GM11168 (cell line): ENCODE data around the gene P3R3URF.
"Not testable (repeated sequence)": the region's sequence is repeated elsewhere in the genome, so short reads cannot be mapped to it uniquely, and the experiment has no call there.

Source experiments
- in situ Hi-C: fragments of 300-500 bp; cut with MboI; formaldehyde crosslinking; loops from one replicate; pipeline ENCODE4 v1.12.0; 2022; ENCODE audit warnings: low sequenced_read_pairs; ENCODE audit not compliant: unreplicated experiment

P3R3URF gene

DNA sequence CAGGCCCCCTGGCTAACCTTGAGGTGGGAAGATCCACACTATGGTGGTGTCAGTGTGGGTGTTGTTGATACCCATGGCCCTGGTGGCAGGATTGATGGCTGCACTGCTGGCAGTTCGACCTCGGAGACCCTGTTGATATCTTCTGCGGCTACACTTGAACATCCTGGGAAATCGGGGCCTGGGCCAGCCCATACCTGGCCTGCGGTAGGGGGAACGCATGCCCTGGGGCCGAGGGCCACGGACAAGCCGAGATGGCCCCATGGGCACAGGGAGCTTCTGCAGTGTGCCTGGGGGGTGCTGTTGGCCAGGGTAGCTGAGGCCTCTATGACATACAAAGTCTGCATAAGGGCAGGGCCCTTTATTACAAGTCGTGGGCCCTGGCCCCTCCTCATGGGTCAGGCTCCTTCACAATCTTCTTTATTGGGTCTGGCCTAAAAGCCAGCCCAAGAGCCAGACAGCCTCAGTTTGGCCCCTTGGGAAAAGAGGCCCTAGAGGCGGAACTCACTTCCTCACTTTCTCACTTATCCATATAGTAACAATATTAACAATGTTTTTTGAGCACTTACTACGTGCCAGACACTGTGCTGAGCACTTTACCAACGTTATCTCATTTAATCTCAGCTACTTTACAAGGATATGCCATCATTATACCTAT, at the start of gene P3R3URF:
Gene P3R3URF (minus strand): TSS at position 278 of the 655 bp plus-strand sequence. CDS start 17 bp downstream, at position 261.
- in situ Hi-C loops: loop anchor here (5.0 kb wide), 1 partner anchor 139 kb away; no protein-coding TSS in a partner anchor

DNA sequence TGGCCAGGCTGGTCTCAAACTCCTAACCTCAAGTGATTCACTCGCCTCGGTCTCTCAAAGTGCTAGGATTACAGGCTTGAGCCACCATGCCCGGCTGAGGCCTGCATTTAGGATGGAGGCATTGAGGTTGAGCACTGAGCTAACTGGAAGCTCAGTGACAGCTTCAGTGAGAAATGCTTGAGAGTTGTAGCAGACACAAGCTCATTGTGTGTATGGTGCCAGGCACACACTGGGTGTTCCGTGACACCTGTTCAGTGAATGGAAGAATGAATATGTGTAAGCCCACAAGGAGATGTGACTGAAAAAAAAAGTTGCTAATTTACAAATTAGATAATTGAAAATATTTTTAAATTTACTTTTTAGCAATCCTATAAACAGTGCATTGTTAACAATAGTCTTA, 48.7 kb upstream of the P3R3URF start:
- in situ Hi-C loops: no loop called here

DNA sequence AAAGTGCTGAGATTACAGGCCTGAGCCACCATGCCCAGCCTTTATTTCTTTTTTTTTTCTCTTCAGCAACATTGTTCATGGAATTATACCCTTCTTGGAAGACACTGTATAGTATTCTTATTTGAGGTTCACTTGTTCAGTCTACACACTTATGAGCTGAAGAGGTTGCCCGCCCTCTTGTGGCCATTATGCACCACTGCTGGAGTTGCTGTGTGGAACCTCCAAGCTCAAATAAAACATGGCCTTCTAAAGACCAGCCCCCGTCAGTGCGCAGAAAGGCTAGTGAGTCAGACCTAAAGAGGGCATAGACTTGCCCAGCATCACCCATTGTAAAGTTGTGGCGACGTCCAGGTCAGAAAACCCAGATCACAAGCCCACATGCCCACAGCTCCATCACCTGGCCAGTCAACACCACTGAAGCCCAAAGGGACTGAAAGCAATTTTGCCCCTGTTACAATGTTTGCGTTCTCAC, 47.2 kb upstream of the P3R3URF start:
- in situ Hi-C loops: no loop called here

DNA sequence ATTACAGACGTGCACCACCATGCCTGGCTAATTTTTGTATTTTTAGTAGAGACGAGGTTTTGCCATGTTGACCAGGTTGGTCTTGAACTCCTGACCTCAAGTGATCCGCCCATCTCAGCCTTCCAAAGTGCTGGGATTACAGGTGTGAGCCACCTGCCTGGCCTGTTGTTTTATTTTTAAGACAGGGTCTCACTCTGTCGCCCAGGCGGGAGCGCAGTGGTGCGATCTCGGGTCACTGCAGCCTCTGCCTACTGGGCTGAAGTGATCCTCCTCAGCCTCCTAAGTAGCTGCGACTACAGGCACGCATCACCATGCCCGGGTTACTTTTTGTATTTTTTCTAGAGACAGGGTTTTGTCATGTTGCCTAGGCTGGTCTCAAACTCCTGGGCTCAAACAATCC, 46.8 kb upstream of the P3R3URF start:
- in situ Hi-C loops: not testable (repeated sequence)

DNA sequence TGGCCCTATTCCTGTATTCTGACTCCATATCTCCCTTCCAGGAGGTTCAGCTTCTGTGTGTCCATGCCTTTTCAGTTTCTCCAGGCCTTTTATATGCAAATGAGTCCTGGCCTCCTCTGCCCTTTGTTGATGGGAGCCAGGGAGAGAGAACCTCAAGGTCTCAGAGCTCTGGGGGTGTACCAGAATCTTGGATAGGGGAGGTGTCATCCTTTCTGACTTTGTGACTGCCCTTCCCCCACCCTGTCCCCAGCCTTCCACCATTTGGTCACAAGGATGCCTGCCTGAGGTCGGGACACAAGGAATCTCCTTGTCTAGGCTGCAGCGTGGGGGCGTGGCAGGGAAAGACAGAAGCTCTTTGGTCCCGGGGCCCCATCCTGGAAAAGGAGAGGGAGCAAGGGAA, 45.5 kb upstream of the P3R3URF start:
- in situ Hi-C loops: no loop called here

DNA sequence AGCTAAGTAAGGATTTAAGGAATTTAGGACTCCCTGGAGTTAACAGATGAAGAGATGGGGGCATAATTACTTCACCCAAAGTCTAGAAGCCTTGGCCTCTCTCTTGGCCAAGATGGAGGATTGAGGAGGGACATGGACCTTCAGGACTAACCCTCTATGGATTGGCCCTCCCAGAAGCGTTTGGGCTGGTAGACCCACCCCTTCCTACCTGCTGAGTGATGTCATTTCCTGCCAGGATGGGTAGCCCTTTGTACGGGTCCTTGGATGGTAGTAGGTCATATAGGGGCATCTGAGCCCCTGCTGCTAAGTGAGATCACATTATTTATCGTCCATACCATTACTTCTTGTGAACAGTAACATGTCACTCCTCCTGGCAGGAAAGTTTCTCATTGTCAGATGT, 44.5 kb upstream of the P3R3URF start:
- in situ Hi-C loops: no loop called here

DNA sequence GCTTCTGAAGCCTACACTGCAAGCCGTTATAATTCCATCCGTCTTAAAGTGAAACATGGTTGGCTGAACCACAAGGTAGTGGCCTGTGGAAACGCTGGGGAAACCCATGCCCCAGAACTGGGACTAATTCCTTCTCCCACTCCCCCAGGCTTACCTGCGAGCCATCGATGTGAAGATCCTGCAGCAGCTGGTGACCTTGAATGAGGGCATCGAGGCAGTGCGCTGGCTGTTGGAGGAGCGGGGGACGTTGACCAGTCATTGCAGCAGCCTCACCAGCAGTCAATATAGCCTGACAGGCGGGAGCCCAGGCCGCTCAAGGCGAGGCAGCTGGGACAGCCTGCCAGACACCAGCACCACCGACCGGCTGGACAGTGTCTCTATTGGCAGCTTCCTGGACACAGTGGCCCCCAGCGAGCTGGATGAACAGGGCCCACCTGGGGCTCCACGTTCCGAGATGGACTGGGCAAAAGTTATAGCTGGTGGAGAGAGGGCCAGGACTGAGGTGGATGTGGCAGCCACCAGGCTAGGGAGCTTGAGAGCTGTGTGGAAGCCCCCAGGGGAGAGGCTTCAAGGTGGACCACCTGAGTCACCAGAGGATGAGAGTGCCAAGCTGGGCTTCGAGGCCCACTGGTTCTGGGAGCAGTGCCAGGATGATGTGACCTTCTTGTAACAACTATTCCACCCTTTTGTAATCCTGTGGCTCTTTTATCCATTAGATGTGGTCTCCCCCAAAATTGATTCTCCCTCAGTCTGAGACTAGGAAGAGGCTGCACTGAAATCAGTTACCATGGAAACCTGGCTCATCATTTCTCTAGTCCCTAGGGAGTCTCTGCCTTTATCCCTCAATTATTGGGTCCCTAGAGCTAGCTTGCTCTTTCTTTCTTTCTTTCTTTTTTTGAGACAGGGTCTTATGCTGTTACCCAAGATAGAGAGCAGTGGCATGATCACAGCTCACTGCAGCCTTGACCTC, 43.5 kb upstream of the P3R3URF start:
- in situ Hi-C loops: no loop called here

DNA sequence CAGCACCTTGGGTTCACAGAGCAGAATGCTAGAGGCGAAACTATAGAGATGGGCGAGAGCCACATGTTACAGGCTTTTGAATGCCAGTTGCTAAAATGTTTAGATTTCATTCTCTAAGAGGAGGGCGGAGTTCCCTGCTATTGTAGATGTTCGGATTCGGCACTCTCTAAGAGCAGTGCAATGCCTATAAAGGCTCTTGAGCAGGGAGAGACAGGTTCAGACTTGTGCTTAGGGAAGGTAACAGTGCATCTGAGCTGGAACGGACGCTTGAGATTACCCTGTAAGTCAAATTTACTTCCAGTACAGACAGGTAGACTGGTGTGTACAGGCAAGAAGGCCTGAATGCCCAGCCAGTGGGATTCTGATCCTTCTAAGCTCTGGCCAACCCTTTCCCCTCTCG, 42.2 kb upstream of the P3R3URF start:
- in situ Hi-C loops: no loop called here

DNA sequence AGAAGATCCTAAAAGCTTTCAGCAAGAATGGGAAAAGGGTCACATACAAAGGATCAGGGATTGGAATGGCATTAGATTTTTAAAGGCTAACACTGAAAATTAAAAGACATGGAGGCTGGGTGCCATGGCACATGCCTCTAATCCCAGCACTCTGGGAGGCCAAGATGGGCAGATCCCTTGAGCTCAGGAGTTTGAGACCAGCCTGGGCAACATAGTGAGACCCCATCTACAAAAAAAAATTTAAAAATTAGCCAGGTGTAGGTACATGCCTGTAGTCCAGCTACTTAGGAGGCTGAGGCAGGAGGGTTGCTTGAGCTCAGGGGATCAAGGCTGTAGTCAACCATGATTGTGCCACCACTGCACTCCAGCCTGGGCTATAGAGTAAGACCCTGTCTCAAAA, 39.2 kb upstream of the P3R3URF start:
- in situ Hi-C loops: no loop called here

DNA sequence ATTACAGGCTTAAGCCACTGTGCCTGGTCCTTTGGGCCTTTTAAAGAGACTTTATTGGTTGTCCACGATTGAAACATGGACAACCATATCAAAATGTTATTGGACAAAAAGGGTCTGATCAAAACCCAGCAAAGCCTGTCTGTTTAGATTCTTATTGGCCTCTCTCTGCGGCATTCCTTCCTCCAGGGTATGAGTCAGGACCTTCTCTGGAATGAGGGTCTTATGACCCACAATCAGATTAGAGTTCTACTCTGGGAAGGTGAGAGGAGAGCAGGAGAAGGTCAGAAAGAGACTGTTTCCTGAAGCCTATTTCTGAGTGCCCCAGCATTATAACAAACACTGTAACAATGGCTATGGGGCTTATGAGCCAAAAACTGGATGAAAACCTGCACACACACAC, 34.8 kb upstream of the P3R3URF start:
- in situ Hi-C loops: no loop called here

DNA sequence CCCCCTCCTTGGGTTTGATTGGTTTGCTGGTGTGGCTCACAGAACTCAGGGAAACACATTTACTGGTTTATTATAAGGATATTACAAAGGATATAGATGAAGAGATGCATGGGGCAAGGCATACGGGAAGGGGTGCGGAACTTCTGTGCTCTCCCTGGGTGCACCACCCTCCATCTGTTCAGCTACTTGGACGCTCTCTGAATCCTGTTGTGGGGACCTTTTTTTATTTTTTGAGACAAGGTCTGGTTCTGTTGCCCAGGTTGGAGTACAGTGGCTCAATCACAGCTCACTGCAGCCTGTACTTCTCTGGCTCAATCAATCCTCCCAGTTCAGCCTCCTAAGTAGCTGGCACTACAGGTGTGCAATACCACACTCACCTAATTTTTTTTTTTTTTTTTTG, 34.3 kb upstream of the P3R3URF start:
- in situ Hi-C loops: no loop called here

DNA sequence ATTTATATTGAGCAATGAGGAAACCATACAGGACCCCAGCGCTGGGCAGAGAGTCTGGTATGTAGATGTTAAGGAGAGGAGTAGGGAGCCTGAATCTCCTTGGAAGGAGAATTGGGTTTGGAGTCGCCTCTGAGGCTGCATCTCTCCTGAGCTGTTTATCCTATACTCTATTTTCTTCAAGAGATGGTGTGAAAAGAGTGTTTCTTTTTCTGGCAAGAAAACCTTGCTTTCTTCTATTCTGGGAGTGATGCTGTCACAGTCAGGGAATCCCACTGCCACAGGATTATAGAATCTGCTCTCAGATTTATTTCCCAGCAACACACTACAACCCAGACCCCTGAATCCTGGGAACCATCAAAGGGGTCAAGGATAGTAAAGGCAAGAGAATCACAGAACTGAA, 30.1 kb upstream of the P3R3URF start:
- in situ Hi-C loops: no loop called here

DNA sequence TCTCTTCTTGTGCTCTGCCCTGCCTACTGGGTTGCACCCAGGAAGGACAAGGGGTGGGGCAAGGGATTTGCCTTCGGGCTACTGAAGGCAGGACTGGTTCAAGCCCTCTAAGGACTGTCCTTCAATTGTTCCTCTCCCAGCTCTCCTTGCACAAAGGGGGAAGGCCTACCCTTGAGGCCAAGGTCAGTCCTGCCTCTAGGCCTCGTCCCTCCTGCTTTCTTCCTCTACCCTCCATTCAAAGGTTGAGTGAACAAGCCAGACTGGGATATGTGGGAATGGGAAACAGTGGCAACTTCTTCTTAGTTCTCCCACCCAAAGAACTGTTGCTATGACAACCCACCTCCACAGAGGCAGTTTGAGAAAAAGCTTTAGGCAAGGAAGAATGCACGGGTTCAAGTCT, 29.5 kb upstream of the P3R3URF start:
- in situ Hi-C loops: no loop called here

DNA sequence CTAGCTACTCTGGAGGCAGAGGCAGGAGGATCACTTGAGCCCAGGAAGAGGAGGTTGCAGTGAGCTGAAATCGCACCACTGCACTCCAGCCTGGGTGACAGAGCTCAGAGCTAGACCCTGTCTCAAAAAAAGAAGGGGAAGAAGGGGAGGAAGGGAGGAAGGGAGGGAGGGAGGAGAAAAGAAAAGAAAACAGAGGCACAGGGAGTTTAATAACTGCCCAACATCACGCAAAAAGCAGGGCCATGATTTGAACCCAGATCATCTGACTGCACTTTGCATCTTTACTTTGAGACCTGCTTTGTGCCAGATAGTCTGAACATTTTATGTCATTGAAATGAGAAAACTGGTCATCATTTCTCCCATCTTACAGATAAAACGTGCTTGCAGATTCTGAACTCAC, 28.9 kb upstream of the P3R3URF start:
- in situ Hi-C loops: no loop called here

DNA sequence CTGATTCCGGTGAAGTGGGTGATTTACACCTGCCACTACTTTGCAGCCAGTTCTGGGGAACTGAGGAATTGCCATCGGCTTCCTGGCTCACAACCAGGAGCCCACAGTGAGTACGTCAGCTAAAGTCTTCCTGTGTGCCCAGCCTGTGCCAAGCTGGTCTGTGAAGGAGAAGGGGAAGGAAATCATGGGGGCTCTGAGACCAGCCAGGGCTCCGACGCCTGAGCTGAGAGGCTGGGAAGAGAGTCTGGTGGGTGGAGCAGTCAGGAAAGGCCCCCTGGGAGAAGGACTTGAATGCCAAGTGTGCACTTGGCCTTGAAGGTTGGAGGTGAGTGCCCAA, 28.1 kb upstream of the P3R3URF start:
- in situ Hi-C loops: no loop called here

DNA sequence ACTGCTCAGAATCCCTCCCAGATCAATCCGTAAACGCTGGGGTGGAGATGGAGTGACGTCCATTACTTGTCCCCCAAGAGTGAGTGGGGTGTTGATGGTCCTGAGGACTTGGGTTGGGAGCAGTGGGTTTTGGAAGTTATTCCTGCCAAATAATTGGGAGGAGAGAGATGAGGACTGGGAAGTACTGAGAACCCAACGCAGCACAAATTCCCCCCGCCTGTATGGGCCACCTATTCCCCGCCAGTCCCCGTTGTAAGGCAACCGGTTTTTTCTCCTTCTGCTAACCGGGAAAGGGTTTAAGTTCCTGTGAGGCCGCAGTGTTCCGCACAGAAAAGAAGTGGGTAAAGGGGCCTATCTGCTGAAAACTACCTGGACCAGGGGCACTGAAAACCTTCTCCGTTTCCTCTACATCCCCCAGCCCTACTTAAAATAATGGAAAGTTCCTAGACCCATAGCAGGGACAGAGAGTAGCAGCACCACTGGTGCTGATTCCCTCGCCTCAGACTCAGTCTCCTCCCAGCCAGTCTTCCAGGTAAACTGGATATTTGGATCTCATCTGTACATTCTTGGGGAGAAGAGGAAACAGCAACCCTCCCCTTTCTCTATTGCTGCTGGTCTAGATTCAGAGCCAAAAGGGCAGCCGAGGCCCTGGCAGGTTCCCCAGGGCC, 27.6 kb upstream of the P3R3URF start:
- in situ Hi-C loops: no loop called here

DNA sequence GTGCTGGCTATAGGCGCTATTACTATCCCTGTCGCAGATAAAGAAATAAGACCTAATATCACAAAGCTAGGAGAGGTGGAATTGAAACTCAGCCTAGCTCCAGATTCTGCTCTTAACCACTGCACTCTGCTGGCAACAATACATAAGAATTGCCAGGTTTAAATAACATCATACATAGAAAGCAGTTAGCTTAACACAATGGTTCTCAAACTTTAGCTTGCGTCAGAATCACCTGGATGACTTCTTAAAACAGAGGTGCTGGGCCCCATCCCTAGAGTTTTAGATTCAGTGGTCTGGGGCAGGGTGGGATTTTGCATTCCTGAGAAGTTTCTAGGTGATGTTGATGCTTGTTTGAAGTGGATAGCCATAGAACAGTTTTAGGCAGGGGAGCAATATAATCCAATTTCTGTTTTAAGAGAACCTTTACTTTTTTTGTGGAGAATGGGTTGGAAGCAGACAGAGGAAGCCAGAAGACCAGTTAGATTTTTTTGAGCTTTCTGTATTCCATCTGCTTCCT, 23.0 kb upstream of the P3R3URF start:
- in situ Hi-C loops: no loop called here

DNA sequence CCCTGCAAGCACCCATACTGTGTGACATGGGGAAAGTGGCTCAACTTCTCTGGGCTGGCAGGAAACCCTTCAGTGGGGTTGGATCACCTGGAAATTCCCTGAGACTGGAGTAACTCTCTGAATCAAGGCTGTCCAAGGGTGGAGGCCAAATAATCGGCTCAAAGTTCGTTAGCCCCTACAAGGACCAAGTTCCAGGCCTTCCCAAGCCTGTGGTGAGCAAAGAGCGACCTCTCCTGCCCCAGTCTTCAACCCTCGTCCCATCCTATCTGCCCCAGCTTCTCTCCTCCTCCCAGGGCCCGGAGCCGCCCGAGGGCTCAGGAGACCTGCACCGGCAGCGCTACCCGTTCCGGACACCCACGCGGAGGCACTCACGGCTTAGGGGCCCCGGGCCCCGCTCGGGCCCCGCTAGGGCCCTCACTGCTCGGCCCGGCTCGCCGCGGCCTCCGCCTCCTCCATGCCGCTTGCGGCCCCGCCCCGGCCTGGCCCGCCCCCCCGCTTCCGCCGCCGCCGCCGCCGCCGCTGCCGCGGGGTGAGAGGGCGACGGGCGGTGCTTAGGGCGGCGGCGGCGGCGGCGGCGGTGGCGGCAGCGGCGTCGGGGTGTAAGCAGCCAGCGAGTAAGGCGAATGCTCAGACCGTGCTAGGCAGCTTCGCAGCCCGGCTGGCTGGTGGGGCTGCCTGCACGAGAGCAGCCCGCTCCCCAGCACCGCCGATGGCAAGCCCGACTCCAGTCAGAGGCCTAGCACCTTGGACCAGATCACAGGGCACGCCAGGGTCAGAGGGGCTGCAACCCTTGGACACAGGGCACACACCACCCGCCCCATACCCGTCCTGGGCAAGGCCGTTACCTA, 21.9 kb upstream of the P3R3URF start, which contains the start of gene POMGNT1:
Gene POMGNT1 (minus strand): TSS at position 471 of the 848 bp plus-strand sequence. CDS start 613 bp downstream, outside the sequence.
- in situ Hi-C loops: no loop called here

DNA sequence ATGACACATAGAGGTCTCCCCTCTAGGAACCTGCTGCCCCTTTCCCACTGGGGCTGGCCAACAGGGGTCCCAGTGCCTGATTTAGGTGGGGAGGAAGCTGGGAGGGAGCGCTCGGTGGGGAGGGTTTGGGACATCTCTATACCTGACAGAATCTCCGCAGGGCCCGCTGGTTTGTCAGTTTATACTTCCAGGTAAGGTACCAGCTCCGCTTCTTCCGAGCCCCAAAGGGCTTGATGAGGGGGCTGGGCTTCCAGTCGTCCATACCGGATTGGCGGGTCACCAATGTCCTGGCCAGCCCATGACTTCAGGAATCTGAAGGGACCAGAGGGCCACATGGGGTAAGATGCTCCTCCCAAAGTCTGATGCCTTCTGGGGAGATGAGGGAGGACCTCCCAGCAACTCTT, 21.3 kb upstream of the P3R3URF start:
- in situ Hi-C loops: no loop called here

DNA sequence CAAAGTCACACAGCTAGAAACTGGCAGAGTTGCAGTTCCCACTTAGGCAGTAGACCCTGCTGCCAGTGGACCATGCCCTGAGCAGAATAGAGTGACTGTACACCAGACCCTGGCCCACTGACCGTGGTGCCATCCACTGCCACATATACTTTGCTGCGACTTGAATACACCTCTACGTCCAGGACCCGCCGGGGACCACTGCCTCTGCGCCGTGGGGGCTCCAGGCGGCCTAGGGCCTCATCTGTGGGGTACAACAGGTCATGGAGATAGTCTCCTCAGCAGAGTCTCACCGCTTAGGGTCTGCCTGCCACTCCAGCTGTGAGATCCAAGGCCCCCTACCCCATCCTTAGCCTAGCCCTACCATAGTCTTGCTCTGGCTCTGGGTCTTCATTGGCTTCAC, 20.3 kb upstream of the P3R3URF start:
- in situ Hi-C loops: no loop called here
